Heart left ventricle (tissue), 13 donors: ENCODE data around the gene NANS.
A peak's percentile ranks its signal among the peaks of the same experiment; 100 is the strongest.

ENCODE experiments used
- CTCF ChIP-seq, 12 donors: fragments of 200-600 bp; sonication (generic) in 4 of 12; IDR thresholded peaks; one replicate each; pipeline versions ENCODE4 v1.5.0 to v1.8.0; 2018 to 2022; ENCODE audit warnings: antibody characterized with exemption in 12 of 12, mild to moderate bottlenecking in 5 of 12
- POLR2A ChIP-seq, 2 donors: fragments of 450-650 bp; IDR thresholded peaks; one replicate each; pipeline ENCODE4 v1.6.1; 2017; ENCODE audit warnings: antibody characterized with exemption in 2 of 2, mild to moderate bottlenecking in 2 of 2, moderate library complexity in 2 of 2
- donor health status: ischemic (EF 13 %, LVEDD 7.1; RV severe dilation, severe dysfunction).
- donor health status: DM: no; HTN: yes; CAD: no.
- donor health status: DM: no; HTN: no; CAD: no.
- donor health status: ischemic (EF 25% LVEDD 6.9; RV normal size, moderate dysfunction).
- donor health status: ischemic (EF 25% LVEDD 5.7; RV mildly dilated, moderate dysfunction).
- donor health status: ischemic (EF 35%, LVEDD 5.7; RV mildly dilated, moderate dysfunction).
- donor health status: nonischemic (EF 11% LVEDD 7.7; RV severe dilation, severe dysfunction).
- donor health status: DM: yes; HTN: yes; CAD: no.
- donor health status: PGD.
- donor health status: ischemic (EF 29% LVEDD 5.4; RV normal size, mild dysfunction).
- donor health status: nonischemic (EF 23%, LVEDD 6.1; RV moderate dilation, normal function).

GRCh38 chr9:98074115-98074990, 17.8 kb downstream of the NANS start:
- TF ChIP-seq POLR2A (IDR thresholded peaks at IDR 0.05) (no peak), CTCF (IDR thresholded peaks at IDR 0.05) (peak; percentile 81 to 98 (median 94))
